Stimulated activated effector memory CD8-positive, alpha-beta T cell treated with anti-CD3 and anti-CD28 coated beads, Interleukin-12 subunit alpha, Interleukin-12 subunit beta, amount 100 ng/mL, for 72 hours (primary cell): ENCODE results near the gene PRRT4.
A peak's percentile ranks its signal among the peaks of the same experiment; 100 is the strongest.

Experiments
- ATAC-seq: fragments of 150-1000 bp; cut with Tn5 transposase; 2 replicates; pipeline ENCODE4 v1.10.0; 2021
- DNase-seq, 2 donors: peaks; one replicate each; pipeline ENCODE4 v3.0.0; 2021 to 2022; ENCODE audit warnings: low spot score in 2 of 2
- H3K27ac Mint-ChIP-seq: one replicate; pipeline ENCODE4 v1.8.0; 2022; ENCODE audit warnings: mild to moderate bottlenecking, mixed read lengths
- H3K36me3 Mint-ChIP-seq: one replicate; pipeline ENCODE4 v1.8.0; 2022; ENCODE audit warnings: mild to moderate bottlenecking, mixed read lengths
- H3K4me1 Mint-ChIP-seq: one replicate; pipeline ENCODE4 v1.8.0; 2022; ENCODE audit warnings: mixed read lengths
- H3K4me3 Mint-ChIP-seq: one replicate; pipeline ENCODE4 v1.8.0; 2022; ENCODE audit warnings: mild to moderate bottlenecking, mixed read lengths
- H3K9me3 Mint-ChIP-seq: one replicate; pipeline ENCODE4 v1.8.0; 2022; ENCODE audit warnings: mixed read lengths

Gene PRRT4

GRCh38 chr7:128365432-128365831, 3.9 kb upstream of the PRRT4 start:
- no peak for ATAC-seq
- H3K4me1 Mint-ChIP-seq, result peaks cover 22% of the 10 kb centered on the region

DNA sequence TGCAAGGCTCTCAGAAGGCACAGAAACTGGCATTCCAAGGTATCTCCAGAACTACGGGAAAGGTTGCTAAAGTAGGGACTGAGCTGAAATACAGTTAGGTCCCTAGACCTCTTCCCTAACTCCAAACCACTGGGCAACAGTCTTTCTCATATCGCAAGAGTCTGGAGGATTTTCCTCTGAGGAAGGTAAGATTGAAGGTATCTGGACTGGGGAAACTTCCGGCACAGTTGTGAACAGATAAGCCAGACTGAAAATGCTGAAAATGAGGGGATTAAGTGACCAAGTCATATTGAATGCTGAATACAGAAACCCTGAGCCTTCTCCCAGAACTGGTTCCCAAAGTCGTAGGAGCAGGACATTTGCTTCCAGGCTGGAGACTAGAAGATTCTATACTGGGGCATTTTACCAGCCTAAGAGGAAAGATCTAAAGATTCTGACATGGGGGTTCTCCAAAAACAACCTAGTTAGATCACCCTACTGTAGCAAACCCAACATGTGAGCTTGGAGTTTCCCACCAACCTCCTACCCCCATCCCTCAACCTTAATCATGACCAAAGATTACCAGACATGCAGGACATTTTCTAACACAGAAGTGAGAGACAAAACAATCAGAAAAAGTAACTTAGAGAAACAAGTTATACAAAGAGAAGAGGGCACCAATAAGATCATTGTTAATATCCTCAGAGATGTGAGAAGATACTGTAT, 2.8 kb upstream of the PRRT4 start:
- ATAC-seq (no peak), DNase-seq (no peak)
- H3K36me3 Mint-ChIP-seq, result no peaks in the 10 kb centered on the region
- no peaks in the 10 kb centered on the region for H3K9me3 Mint-ChIP-seq
- H3K4me3 Mint-ChIP-seq, result no peak overlapping the region
- H3K27ac Mint-ChIP-seq, result no peak overlapping the region
- H3K4me1 Mint-ChIP-seq, result peaks cover 23% of the 10 kb centered on the region

More at GRCh38 chr7:128365432-128365831, 3.9 kb upstream of the PRRT4 start:
- Mint-ChIP-seq H3K36me3 (no peaks in the 10 kb centered on the region), H3K27ac (no peak overlapping the region), H3K4me3 (no peak overlapping the region), H3K9me3 (no peaks in the 10 kb centered on the region)
- no peak for DNase-seq

DNA sequence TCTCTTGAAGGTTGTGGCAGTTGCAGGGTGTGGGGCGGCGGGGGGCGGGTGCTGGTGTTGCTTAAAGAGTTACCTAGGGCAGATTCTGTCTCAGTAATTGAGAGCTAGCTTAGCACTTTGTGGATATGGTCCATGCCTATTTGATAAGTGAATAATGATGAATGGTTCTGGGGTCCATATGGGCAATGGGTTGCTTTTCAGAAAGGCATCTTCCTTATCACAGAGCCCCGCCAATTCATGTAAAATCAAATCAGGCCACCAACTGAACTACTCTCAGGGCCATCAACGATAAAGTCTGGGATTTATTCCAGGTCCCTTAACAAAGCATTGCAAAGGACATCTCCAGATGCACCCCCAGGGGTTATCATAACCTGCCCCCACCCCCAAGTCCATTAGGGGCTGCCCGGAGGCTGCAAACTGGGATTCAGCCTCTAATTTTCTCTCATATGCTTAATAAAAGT, 1.8 kb upstream of the PRRT4 start:
- DNase-seq (no peak), ATAC-seq (no peak)
- no peaks in the 10 kb centered on the region for H3K9me3 Mint-ChIP-seq
- no peak overlapping the region for H3K27ac Mint-ChIP-seq
- H3K4me1 Mint-ChIP-seq, result peaks cover 23% of the 10 kb centered on the region
- no peak overlapping the region for H3K4me3 Mint-ChIP-seq
- H3K36me3 Mint-ChIP-seq, result no peaks in the 10 kb centered on the region

GRCh38 chr7:128362670-128363069, 1.2 kb upstream of the PRRT4 start:
- no peaks in the 10 kb centered on the region for H3K9me3 Mint-ChIP-seq
- H3K27ac Mint-ChIP-seq, result no peak overlapping the region
- ATAC-seq (peak; percentile 92), DNase-seq (no peak)
- peaks cover 23% of the 10 kb centered on the region for H3K4me1 Mint-ChIP-seq
- H3K4me3 Mint-ChIP-seq, result peak overlapping the region; percentile 84
- H3K36me3 Mint-ChIP-seq, result no peaks in the 10 kb centered on the region

DNA sequence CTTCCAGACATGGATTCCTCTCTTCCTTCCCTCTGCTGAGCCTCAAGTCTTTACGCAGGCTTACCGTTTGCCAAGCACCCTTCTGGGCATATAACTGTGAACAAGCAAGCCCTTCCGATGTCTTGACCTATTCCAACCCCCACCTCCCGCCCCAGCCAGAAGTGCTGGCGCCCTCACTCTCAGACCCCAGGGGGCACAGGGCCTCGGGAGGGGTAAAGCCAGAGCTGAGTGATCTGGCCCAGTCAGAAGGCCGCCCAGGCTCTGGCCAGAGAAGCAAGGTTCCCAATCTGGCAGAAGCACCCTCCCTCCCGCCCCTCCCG, 1.2 kb downstream of the PRRT4 start:
- peak overlapping the region; percentile 84 for H3K4me3 Mint-ChIP-seq
- no peaks in the 10 kb centered on the region for H3K36me3 Mint-ChIP-seq
- H3K27ac Mint-ChIP-seq, result no peak overlapping the region
- ATAC-seq, result no peak
- peaks cover 29% of the 10 kb centered on the region for H3K4me1 Mint-ChIP-seq
- H3K9me3 Mint-ChIP-seq, result no peaks in the 10 kb centered on the region
- DNase-seq, result no peak

DNA sequence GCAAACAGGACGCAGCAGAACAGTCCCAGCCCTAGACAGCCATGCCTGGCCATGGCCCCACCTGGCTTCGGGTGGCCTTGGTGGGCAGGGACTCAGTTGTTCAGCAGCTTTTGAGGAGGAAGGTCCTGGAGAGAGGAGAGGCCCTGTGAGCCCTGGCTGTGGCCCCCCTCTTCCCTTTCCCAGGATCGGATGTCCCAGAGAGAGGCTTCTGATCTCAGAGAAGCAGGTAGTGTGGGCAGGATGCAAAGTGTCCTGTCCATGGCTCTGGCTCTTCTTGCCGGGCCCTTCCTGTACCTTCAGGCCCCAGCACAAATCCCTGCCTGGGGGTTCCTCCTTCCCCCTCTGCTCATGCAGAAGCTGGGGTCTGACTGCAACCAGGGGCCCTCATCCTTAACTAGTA, 1.6 kb downstream of the PRRT4 start:
- no peaks in the 10 kb centered on the region for H3K9me3 Mint-ChIP-seq
- no peak overlapping the region for H3K27ac Mint-ChIP-seq
- ATAC-seq (no peak), DNase-seq (no peak)
- H3K4me3 Mint-ChIP-seq, result no peak overlapping the region
- peaks cover 29% of the 10 kb centered on the region for H3K4me1 Mint-ChIP-seq
- no peaks in the 10 kb centered on the region for H3K36me3 Mint-ChIP-seq

- Mint-ChIP-seq H3K4me3 (no peak overlapping the region), H3K9me3 (no peaks in the 10 kb centered on the region), H3K36me3 (no peaks in the 10 kb centered on the region), H3K4me1 (peaks cover 29% of the 10 kb centered on the region), H3K27ac (no peak overlapping the region)
- DNase-seq, result no peak
- ATAC-seq, result no peak
These were observed 2.2 kb downstream of the PRRT4 start for GRCh38 chr7:128359336-128359735.

DNA sequence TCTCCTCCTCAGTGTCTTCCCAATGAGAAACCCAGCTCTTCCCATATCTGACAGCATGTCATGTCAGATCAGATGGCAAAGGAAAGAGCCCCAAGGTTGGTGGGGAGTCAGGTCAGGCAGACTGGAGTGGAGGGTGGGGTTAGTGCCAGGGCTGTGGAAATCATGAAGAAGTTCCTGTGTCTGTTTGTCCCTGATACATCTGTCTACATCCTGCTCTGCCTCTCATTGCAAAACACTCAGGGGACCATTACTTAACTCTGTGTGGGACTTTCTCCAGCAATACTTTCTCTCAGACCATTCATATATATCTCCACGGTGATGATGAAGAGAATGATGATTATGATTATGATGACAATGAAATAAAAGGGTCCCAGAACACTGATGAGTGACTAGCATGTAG, 3.3 kb downstream of the PRRT4 start:
- Mint-ChIP-seq H3K36me3 (no peaks in the 10 kb centered on the region), H3K27ac (no peak overlapping the region), H3K4me1 (peaks cover 29% of the 10 kb centered on the region), H3K4me3 (no peak overlapping the region), H3K9me3 (no peaks in the 10 kb centered on the region)
- ATAC-seq (no peak), DNase-seq (no peak)

- H3K36me3 Mint-ChIP-seq, result no peaks in the 10 kb centered on the region
- H3K4me1 Mint-ChIP-seq, result peaks cover 23% of the 10 kb centered on the region
- DNase-seq, result no peak
- no peak for ATAC-seq
- no peak overlapping the region for H3K4me3 Mint-ChIP-seq
- H3K27ac Mint-ChIP-seq, result no peak overlapping the region
- H3K9me3 Mint-ChIP-seq, result no peaks in the 10 kb centered on the region
These were observed 4.3 kb downstream of the PRRT4 start for GRCh38 chr7:128357217-128357613.

DNA sequence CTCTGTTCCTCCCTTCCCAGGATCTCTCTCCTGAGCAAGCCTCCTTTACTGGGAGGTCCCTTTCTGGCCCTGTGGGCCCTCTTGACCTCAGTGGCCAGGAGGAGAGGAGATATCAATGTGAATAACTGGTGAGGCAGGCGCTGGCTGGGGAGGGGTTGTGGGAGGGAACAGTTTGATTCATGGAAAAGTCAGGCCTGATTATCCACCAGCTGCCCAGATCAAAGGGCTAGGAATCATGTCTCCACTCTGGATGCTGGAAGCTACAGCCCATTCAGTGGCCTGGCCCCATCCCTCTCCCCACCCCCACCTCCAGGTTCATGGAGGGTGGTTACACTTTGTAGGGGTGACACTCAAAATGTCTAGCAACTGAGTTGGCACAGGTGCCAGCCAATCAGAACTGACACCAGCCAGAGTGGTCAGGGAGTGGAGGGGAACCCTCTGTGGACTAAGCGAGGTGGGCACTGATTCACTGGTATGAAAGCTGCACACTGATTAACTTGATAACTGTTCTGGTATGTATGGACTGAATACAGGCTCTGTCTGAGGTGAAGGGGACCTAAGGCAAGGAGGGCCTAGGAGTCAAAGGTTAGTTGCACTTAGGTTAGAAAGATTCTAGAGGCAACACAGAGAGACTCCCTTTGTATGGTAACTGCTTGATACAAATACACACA, 4.8 kb downstream of the PRRT4 start:
- no peak for DNase-seq
- Mint-ChIP-seq H3K4me1 (peaks cover 18% of the 10 kb centered on the region), H3K4me3 (no peak overlapping the region), H3K9me3 (no peaks in the 10 kb centered on the region), H3K27ac (no peak overlapping the region), H3K36me3 (no peaks in the 10 kb centered on the region)
- ATAC-seq, result no peak

GRCh38 chr7:128353610-128354009, 7.9 kb downstream of the PRRT4 start:
- peak overlapping the region; percentile 33 for H3K4me3 Mint-ChIP-seq
- H3K36me3 Mint-ChIP-seq, result no peaks in the 10 kb centered on the region
- DNase-seq (no peak), ATAC-seq (no peak)
- H3K27ac Mint-ChIP-seq, result no peak overlapping the region
- peaks cover 7% of the 10 kb centered on the region for H3K4me1 Mint-ChIP-seq
- no peaks in the 10 kb centered on the region for H3K9me3 Mint-ChIP-seq

DNA sequence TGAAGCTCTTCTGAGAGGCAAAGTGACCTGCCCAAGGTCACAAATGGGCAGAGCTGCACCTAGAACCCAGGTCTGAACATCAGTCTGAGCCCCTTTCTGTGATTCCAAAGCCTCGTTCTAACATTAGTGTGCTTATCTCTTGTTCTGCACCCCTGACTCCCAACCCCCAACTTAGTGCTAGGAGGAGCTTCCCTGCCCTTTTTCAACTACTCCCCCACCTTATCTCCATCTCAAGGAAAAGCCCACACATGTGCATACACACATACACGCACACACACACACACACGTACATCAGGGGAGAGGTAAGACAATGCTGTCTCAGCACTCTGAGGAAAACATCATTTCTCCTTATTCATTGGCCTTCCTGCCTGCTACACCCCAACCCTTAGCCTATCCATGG, 8.3 kb downstream of the PRRT4 start:
- Mint-ChIP-seq H3K9me3 (no peaks in the 10 kb centered on the region), H3K4me1 (peaks cover 7% of the 10 kb centered on the region), H3K4me3 (peak overlapping the region; percentile 33), H3K36me3 (no peaks in the 10 kb centered on the region), H3K27ac (no peak overlapping the region)
- ATAC-seq (no peak), DNase-seq (no peak)

- H3K4me3 Mint-ChIP-seq, result peak overlapping the region; percentile 33
- H3K9me3 Mint-ChIP-seq, result no peaks in the 10 kb centered on the region
- H3K4me1 Mint-ChIP-seq, result peaks cover 7% of the 10 kb centered on the region
- H3K36me3 Mint-ChIP-seq, result no peaks in the 10 kb centered on the region
- ATAC-seq (no peak), DNase-seq (no peak)
- H3K27ac Mint-ChIP-seq, result no peak overlapping the region
These were observed 8.9 kb downstream of the PRRT4 start for GRCh38 chr7:128352636-128353035.

DNA sequence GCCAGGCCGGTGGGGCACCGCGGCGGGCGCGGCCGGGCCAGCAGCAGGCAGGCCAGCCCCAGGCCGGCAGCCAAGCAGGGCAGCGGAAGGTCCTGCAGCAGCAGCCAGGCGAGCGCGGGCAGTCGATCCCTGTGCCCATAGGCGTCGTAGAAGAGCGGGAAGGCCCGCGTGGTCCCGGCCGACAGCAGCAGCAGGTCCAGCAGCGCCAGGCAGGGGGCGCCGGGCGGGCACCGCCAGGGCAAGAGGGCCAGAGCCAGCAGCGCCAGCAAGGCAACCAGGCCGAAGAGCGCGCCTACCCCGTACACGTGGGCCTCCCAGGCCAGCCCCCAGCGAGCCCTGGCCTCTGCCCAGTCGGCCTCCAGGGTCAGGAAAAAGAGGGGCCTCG, 9.3 kb downstream of the PRRT4 start:
- peak; percentile 33 for ATAC-seq

GRCh38 chr7:128351296-128352152, 10.0 kb downstream of the PRRT4 start:
- peaks cover 7% of the 10 kb centered on the region for H3K4me1 Mint-ChIP-seq
- no peak overlapping the region for H3K4me3 Mint-ChIP-seq
- no peaks in the 10 kb centered on the region for H3K36me3 Mint-ChIP-seq
- ATAC-seq (peak; percentile 31), DNase-seq (no peak)
- H3K27ac Mint-ChIP-seq, result no peak overlapping the region
- H3K9me3 Mint-ChIP-seq, result no peaks in the 10 kb centered on the region

More for the DNA sequence above, 9.3 kb downstream of the PRRT4 start:
- H3K4me3 Mint-ChIP-seq, result no peak overlapping the region
- peaks cover 7% of the 10 kb centered on the region for H3K4me1 Mint-ChIP-seq
- H3K9me3 Mint-ChIP-seq, result no peaks in the 10 kb centered on the region
- no peak for DNase-seq
- no peak overlapping the region for H3K27ac Mint-ChIP-seq
- H3K36me3 Mint-ChIP-seq, result no peaks in the 10 kb centered on the region
